Posterior cingulate gyrus (tissue), 11 donors: Measurements from ENCODE around the gene SPDYE2.
A peak's percentile ranks its signal among the peaks of the same experiment; 100 is the strongest.
"Not testable (repeated sequence)": the region's sequence is repeated elsewhere in the genome, so short reads cannot be mapped to it uniquely, and the experiment has no call there.

Experiments
- DNase-seq, 10 donors: peaks; one replicate each; pipeline versions ENCODE4 v3.0.0 to v3.0.0-alpha.2; 2020 to 2021; ENCODE audit warnings: mixed read lengths in 3 of 10
- intact Hi-C: fragments of 100-400 bp; cut with DNase I; formaldehyde crosslinking; loops from one replicate; pipeline ENCODE4 v1.15.1; 2023

Gene SPDYE2

GRCh38 chr7:102550808-102551422 is at the start of gene SPDYE2:
Gene SPDYE2, plus strand, starts transcription at chr7:102551226. Its CDS starts 2,030 bp downstream, at chr7:102553256.
- DNase-seq, intact Hi-C loops: not testable (repeated sequence)

- intact Hi-C loops: not testable (repeated sequence)
Measured at GRCh38 chr7:102503141-102503540, 47.9 kb upstream of the SPDYE2 start.

GRCh38 chr7:102505298-102506185 is 45.5 kb upstream of the SPDYE2 start:
- peak in 1 of 10 donors; percentile 3 for DNase-seq
- intact Hi-C loops: not testable (repeated sequence)

More at GRCh38 chr7:102503141-102503540, 47.9 kb upstream of the SPDYE2 start:
- DNase-seq: not testable (repeated sequence)

GRCh38 chr7:102507410-102508088 is 43.5 kb upstream of the SPDYE2 start:
- intact Hi-C loops: not testable (repeated sequence)
- DNase-seq: peak in 5 of 10 donors; percentile 3 to 77 (median 15)

GRCh38 chr7:102510575-102510974 is 40.5 kb upstream of the SPDYE2 start:
- intact Hi-C loops: not testable (repeated sequence)
- DNase-seq: peak in 2 of 10 donors; percentile 9 to 67

- DNase-seq, intact Hi-C loops: not testable (repeated sequence)
Measured at GRCh38 chr7:102511860-102512522, 39.0 kb upstream of the SPDYE2 start.

GRCh38 chr7:102512642-102513221 is 38.3 kb upstream of the SPDYE2 start:
- intact Hi-C loops: not testable (repeated sequence)
- DNase-seq: peak in 4 of 10 donors; percentile 9 to 49 (median 14)

- intact Hi-C loops: not testable (repeated sequence)
- DNase-seq: peak in 2 of 10 donors; percentile 34 to 75
Measured at GRCh38 chr7:102514881-102515721, 35.9 kb upstream of the SPDYE2 start.

- intact Hi-C loops, DNase-seq: not testable (repeated sequence)
Measured at GRCh38 chr7:102515889-102516288, 35.1 kb upstream of the SPDYE2 start.

- DNase-seq, intact Hi-C loops: not testable (repeated sequence)
Measured at GRCh38 chr7:102516951-102517350, 34.1 kb upstream of the SPDYE2 start.

GRCh38 chr7:102517550-102518147 is 33.4 kb upstream of the SPDYE2 start, which contains the start of gene RASA4B:
Gene RASA4B, minus strand, starts transcription at chr7:102517777. Its CDS starts 67 bp downstream, at chr7:102517710.
- DNase-seq: peak in 1 of 10 donors; percentile 23
- intact Hi-C loops: not testable (repeated sequence)

- intact Hi-C loops: not testable (repeated sequence)
Measured at GRCh38 chr7:102520797-102521196, 30.2 kb upstream of the SPDYE2 start.

GRCh38 chr7:102524803-102525202 is 26.2 kb upstream of the SPDYE2 start:
- intact Hi-C loops: not testable (repeated sequence)
- DNase-seq: peak in 2 of 10 donors; percentile 33 to 63

More at GRCh38 chr7:102520797-102521196, 30.2 kb upstream of the SPDYE2 start:
- not testable (repeated sequence) for DNase-seq

- DNase-seq, intact Hi-C loops: not testable (repeated sequence)
Measured at GRCh38 chr7:102527182-102527581, 23.8 kb upstream of the SPDYE2 start.

GRCh38 chr7:102527822-102528793 is 22.9 kb upstream of the SPDYE2 start:
- intact Hi-C loops: not testable (repeated sequence)

GRCh38 chr7:102531583-102531982 is 19.4 kb upstream of the SPDYE2 start:
- intact Hi-C loops, DNase-seq: not testable (repeated sequence)

More at GRCh38 chr7:102527822-102528793, 22.9 kb upstream of the SPDYE2 start:
- DNase-seq: peak in 1 of 10 donors; percentile 18

GRCh38 chr7:102532127-102532526 is 18.9 kb upstream of the SPDYE2 start:
- intact Hi-C loops, DNase-seq: not testable (repeated sequence)
